WTC11 (cell line): ENCODE results near the gene GPR68. TPM values are rescaled to one million over a fixed set of nuclear protein-coding genes. Genes with fewer than 3 reads are reported as not detected.

Source experiments
- ATAC-seq: fragments of 200-7000 bp; cut with Tn5 transposase; 2 replicates; pipeline ENCODE4 v1.10.0; 2021; ENCODE audit warnings: mild to moderate bottlenecking, moderate library complexity
- CTCF ChIA-PET: fragments of 300-600 bp; sonication (Branson Sonifier 250); formaldehyde crosslinking; loops from one replicate; lab custom pipeline; 2021; ENCODE audit warnings: antibody characterized with exemption; lab: Charles Lee
- POLR2A ChIA-PET: fragments of 350-600 bp; sonication (Branson Sonifier 250); formaldehyde crosslinking; loops from one replicate; lab custom pipeline; 2021; ENCODE audit warnings: antibody characterized with exemption; lab: Charles Lee
- DNase-seq: peaks from one replicate; pipeline ENCODE4 v3.0.0; 2021; ENCODE audit warnings: low spot score
- H3K27ac Mint-ChIP-seq: 2 replicates; pipeline ENCODE4 v1.8.0; 2021; ENCODE audit warnings: mixed read lengths
- H3K27me3 Mint-ChIP-seq: 2 replicates; pipeline ENCODE4 v1.8.0; 2021; ENCODE audit warnings: low read depth, mild to moderate bottlenecking, moderate library complexity, mixed read lengths
- H3K36me3 Mint-ChIP-seq: 2 replicates; pipeline ENCODE4 v1.8.0; 2021; ENCODE audit warnings: mixed read lengths
- H3K4me1 Mint-ChIP-seq: 2 replicates; pipeline ENCODE4 v1.8.0; 2022; ENCODE audit warnings: mixed read lengths
- H3K4me3 Mint-ChIP-seq: 2 replicates; pipeline ENCODE4 v1.8.0; 2021; ENCODE audit warnings: mild to moderate bottlenecking, moderate library complexity, mixed read lengths
- H3K9me3 Mint-ChIP-seq: 2 replicates; pipeline ENCODE4 v1.8.0; 2021; ENCODE audit warnings: mixed read lengths
- ATF2 ChIP-seq: sonication (generic); formaldehyde crosslinking; IDR thresholded peaks from 2 replicates; pipeline ENCODE4 v1.8.1; 2022; ENCODE audit warnings: low read depth, missing genetic modification reagents, borderline replicate concordance
- CDX4 ChIP-seq: fragments of 250-450 bp; sonication (Bioruptor Pico); IDR thresholded peaks from 2 replicates; pipeline ENCODE4 v1.9.0; 2021; ENCODE audit warnings: moderate library complexity, mild to moderate bottlenecking, inconsistent platforms, borderline replicate concordance
- CREB1 ChIP-seq: sonication (generic); formaldehyde crosslinking; IDR thresholded peaks from 2 replicates; pipeline ENCODE4 v1.8.0; 2023; ENCODE audit warnings: mild to moderate bottlenecking, missing genetic modification reagents
- E2F1 ChIP-seq: sonication (generic); formaldehyde crosslinking; IDR thresholded peaks from 2 replicates; pipeline ENCODE4 v1.8.0; 2022; ENCODE audit warnings: mild to moderate bottlenecking, missing genetic modification reagents
- FOXJ3 ChIP-seq: sonication (generic); formaldehyde crosslinking; IDR thresholded peaks from 2 replicates; pipeline ENCODE4 v1.9.0; 2021; ENCODE audit warnings: missing genetic modification reagents, mild to moderate bottlenecking, borderline replicate concordance
- KAT7 ChIP-seq: sonication (generic); formaldehyde crosslinking; IDR thresholded peaks from 2 replicates; pipeline ENCODE4 v1.8.1; 2023; ENCODE audit warnings: missing genetic modification reagents, mild to moderate bottlenecking, borderline replicate concordance
- MXD4 ChIP-seq: fragments of 250-450 bp; sonication (Bioruptor Pico); IDR thresholded peaks from 2 replicates; pipeline ENCODE4 v1.8.0; 2021; ENCODE audit warnings: mild to moderate bottlenecking, moderate library complexity, borderline replicate concordance
- NR2C2 ChIP-seq: sonication (generic); formaldehyde crosslinking; IDR thresholded peaks from 2 replicates; pipeline ENCODE4 v1.8.0; 2022; ENCODE audit warnings: mild to moderate bottlenecking, missing genetic modification reagents
- PREB ChIP-seq: sonication (generic); formaldehyde crosslinking; IDR thresholded peaks from 2 replicates; pipeline ENCODE4 v1.8.1; 2022; ENCODE audit warnings: mild to moderate bottlenecking, missing genetic modification reagents, moderate library complexity, borderline replicate concordance
- RELA ChIP-seq: sonication (generic); formaldehyde crosslinking; IDR thresholded peaks from 2 replicates; pipeline ENCODE4 v1.8.1; 2022; ENCODE audit warnings: missing genetic modification reagents, mild to moderate bottlenecking, borderline replicate concordance
- SOX15 ChIP-seq: fragments of 250-450 bp; sonication (Bioruptor Pico); IDR thresholded peaks from 2 replicates; pipeline ENCODE4 v1.9.0; 2021; ENCODE audit warnings: mild to moderate bottlenecking
- TEAD4 ChIP-seq: sonication (generic); formaldehyde crosslinking; IDR thresholded peaks from 2 replicates; pipeline ENCODE4 v1.8.0; 2022; ENCODE audit warnings: mild to moderate bottlenecking, missing genetic modification reagents
- ZNF138 ChIP-seq: sonication (generic); formaldehyde crosslinking; conservative IDR thresholded peaks from 2 replicates; pipeline ENCODE4 v1.8.1; 2022; ENCODE audit warnings: mild to moderate bottlenecking, moderate library complexity, missing genetic modification reagents
- ZNF263 ChIP-seq: sonication (generic); formaldehyde crosslinking; IDR thresholded peaks from 2 replicates; pipeline ENCODE4 v1.8.1; 2022; ENCODE audit warnings: low read depth, mild to moderate bottlenecking, moderate library complexity, missing genetic modification reagents
- ZNF416 ChIP-seq: fragments of 250-450 bp; sonication (Bioruptor Pico); IDR thresholded peaks from 2 replicates; pipeline ENCODE4 v1.9.0; 2021; ENCODE audit warnings: mild to moderate bottlenecking, inconsistent platforms
- ZNF671 ChIP-seq: fragments of 250-450 bp; sonication (Bioruptor Pico); IDR thresholded peaks from 2 replicates; pipeline ENCODE4 v1.8.0; 2021; ENCODE audit warnings: mild to moderate bottlenecking
- total RNA-seq: library from RNA; stranded (reverse); gene quantifications from 3 replicates; pipeline ENCODE4 v1.2.3, GENCODE V29; 2021
- TF ChIP-seq, protein P1 (sequence below): sonication (generic); formaldehyde crosslinking; conservative IDR thresholded peaks from 2 replicates; pipeline ENCODE4 v1.8.1; 2022; ENCODE audit warnings: mild to moderate bottlenecking, missing genetic modification reagents
- TF ChIP-seq, protein P2 (sequence below): fragments of 200-600 bp; IDR thresholded peaks from 2 replicates; pipeline ENCODE4 v1.8.0; 2022; ENCODE audit warnings: antibody characterized with exemption
- TF ChIP-seq, protein P3 (sequence below): sonication (generic); formaldehyde crosslinking; IDR thresholded peaks from 2 replicates; pipeline ENCODE4 v1.8.1; 2022; ENCODE audit warnings: missing genetic modification reagents, borderline replicate concordance
- TF ChIP-seq, protein P4 (sequence below): sonication (generic); formaldehyde crosslinking; IDR thresholded peaks from 2 replicates; pipeline ENCODE4 v1.8.0; 2022; ENCODE audit warnings: missing genetic modification reagents

GPR68 gene
- total RNA-seq, 1 experiment from 2014 or later = 0.28 TPM

- TF ChIP-seq NR2C2 (CRISPR knock-in tag) = no peak
- no peak for TF ChIP-seq CDX4 (CRISPR knock-in tag)
- no peak for TF ChIP-seq FOXJ3
- no peak for TF ChIP-seq ZNF416
- TF ChIP-seq ZNF138 (CRISPR knock-in tag) = no peak
- TF ChIP-seq CREB1 = no peak
- TF ChIP-seq MXD4 (CRISPR knock-in tag) = no peak
- no peak for TF ChIP-seq RELA (CRISPR knock-in tag)
- TF ChIP-seq, protein P1, sequence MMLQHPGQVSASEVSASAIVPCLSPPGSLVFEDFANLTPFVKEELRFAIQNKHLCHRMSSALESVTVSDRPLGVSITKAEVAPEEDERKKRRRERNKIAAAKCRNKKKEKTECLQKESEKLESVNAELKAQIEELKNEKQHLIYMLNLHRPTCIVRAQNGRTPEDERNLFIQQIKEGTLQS (CRISPR knock-in tag) = no peak
- no peak for TF ChIP-seq ATF2 (CRISPR knock-in tag)
- no peak for TF ChIP-seq ZNF671 (CRISPR knock-in tag)
- TF ChIP-seq, protein P2, sequence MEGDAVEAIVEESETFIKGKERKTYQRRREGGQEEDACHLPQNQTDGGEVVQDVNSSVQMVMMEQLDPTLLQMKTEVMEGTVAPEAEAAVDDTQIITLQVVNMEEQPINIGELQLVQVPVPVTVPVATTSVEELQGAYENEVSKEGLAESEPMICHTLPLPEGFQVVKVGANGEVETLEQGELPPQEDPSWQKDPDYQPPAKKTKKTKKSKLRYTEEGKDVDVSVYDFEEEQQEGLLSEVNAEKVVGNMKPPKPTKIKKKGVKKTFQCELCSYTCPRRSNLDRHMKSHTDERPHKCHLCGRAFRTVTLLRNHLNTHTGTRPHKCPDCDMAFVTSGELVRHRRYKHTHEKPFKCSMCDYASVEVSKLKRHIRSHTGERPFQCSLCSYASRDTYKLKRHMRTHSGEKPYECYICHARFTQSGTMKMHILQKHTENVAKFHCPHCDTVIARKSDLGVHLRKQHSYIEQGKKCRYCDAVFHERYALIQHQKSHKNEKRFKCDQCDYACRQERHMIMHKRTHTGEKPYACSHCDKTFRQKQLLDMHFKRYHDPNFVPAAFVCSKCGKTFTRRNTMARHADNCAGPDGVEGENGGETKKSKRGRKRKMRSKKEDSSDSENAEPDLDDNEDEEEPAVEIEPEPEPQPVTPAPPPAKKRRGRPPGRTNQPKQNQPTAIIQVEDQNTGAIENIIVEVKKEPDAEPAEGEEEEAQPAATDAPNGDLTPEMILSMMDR = no peak
- no peak for TF ChIP-seq SOX15 (CRISPR knock-in tag)
These were observed 10.3 kb downstream of the GPR68 start (continued) for GRCh38 chr14:91233936-91234790.

GRCh38 chr14:91232603-91233002 lies 11.9 kb downstream of the GPR68 start:
- peaks cover 16% of the 10 kb centered on the region for H3K9me3 Mint-ChIP-seq
- peaks cover 16% of the 10 kb centered on the region for H3K4me1 Mint-ChIP-seq
- ChIA-PET POLR2A (no interaction called here), CTCF (no interaction called here)
- no peak for DNase-seq
- H3K27ac Mint-ChIP-seq = no peak overlapping the region
- no peak overlapping the region for H3K4me3 Mint-ChIP-seq
- peaks cover 2% of the 10 kb centered on the region; the same call in 1 of the 2 replicates for H3K27me3 Mint-ChIP-seq
- no peak for ATAC-seq
- H3K36me3 Mint-ChIP-seq = peaks cover 20% of the 10 kb centered on the region
- TF ChIP-seq, protein P1 (CRISPR knock-in tag) = no peak
- TF ChIP-seq KAT7 (CRISPR knock-in tag) (no peak), E2F1 (CRISPR knock-in tag) (no peak), TEAD4 (CRISPR knock-in tag) (no peak), PREB (CRISPR knock-in tag) (no peak), ZNF263 (CRISPR knock-in tag) (no peak)
- TF ChIP-seq, protein P3, sequence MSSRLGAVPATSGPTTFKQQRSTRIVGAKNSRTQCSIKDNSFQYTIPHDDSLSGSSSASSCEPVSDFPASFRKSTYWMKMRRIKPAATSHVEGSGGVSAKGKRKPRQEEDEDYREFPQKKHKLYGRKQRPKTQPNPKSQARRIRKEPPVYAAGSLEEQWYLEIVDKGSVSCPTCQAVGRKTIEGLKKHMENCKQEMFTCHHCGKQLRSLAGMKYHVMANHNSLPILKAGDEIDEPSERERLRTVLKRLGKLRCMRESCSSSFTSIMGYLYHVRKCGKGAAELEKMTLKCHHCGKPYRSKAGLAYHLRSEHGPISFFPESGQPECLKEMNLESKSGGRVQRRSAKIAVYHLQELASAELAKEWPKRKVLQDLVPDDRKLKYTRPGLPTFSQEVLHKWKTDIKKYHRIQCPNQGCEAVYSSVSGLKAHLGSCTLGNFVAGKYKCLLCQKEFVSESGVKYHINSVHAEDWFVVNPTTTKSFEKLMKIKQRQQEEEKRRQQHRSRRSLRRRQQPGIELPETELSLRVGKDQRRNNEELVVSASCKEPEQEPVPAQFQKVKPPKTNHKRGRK = no peak
- TF ChIP-seq, protein P4, sequence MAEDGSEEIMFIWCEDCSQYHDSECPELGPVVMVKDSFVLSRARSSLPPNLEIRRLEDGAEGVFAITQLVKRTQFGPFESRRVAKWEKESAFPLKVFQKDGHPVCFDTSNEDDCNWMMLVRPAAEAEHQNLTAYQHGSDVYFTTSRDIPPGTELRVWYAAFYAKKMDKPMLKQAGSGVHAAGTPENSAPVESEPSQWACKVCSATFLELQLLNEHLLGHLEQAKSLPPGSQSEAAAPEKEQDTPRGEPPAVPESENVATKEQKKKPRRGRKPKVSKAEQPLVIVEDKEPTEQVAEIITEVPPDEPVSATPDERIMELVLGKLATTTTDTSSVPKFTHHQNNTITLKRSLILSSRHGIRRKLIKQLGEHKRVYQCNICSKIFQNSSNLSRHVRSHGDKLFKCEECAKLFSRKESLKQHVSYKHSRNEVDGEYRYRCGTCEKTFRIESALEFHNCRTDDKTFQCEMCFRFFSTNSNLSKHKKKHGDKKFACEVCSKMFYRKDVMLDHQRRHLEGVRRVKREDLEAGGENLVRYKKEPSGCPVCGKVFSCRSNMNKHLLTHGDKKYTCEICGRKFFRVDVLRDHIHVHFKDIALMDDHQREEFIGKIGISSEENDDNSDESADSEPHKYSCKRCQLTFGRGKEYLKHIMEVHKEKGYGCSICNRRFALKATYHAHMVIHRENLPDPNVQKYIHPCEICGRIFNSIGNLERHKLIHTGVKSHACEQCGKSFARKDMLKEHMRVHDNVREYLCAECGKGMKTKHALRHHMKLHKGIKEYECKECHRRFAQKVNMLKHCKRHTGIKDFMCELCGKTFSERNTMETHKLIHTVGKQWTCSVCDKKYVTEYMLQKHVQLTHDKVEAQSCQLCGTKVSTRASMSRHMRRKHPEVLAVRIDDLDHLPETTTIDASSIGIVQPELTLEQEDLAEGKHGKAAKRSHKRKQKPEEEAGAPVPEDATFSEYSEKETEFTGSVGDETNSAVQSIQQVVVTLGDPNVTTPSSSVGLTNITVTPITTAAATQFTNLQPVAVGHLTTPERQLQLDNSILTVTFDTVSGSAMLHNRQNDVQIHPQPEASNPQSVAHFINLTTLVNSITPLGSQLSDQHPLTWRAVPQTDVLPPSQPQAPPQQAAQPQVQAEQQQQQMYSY (CRISPR knock-in tag) = no peak
